ENCODE results near the gene ENO3. TPM values are rescaled to one million over a fixed set of nuclear protein-coding genes. Genes with fewer than 3 reads are reported as not detected.

ENO3 gene
- total RNA-seq, 1 donor from 2014 or later, result 7.3 TPM

DNA sequence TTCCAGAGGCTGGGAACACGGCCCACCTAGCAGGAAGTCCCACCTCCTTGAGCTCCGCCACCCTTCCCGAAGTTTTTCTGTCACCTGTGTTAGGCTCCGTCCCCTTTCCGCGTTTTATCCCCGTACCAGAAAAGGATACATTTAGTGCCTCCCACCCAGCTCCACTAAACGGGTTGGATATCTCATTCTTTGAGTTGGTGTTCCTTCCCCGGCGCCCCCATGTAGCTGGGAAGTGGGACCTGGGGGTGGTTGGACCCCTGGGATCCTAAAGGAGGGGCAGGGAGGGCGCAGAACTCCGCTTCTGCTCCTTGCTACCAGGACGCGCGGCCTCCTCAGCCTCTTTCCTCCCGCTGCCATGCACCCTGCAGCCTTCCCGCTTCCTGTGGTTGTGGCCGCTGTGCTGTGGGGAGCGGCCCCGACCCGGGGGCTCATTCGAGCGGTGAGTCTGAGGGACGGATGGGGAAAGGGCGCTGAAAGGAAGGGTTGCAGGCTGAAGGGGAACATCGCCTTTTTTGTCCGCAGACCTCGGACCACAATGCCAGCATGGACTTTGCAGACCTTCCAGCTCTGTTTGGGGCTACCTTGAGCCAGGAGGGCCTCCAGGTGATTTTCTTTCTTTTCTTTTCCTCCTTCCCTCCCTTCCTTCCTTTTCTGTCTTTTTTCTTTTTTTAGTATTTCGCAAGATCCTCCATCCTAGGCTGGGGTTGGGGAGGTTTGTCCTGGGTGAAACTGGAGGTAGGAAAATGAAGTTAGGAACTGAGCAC lies 10.2 kb upstream of the ENO3 start:
- peak overlapping the region; percentile 99 for H3K27ac Mint-ChIP-seq (ENCODE audit: unreplicated experiment)
- H3K36me3 Mint-ChIP-seq (ENCODE audit: low read depth, unreplicated experiment), result peaks cover 27% of the 10 kb centered on the region
- peaks cover 23% of the 10 kb centered on the region for H3K27me3 Mint-ChIP-seq (ENCODE audit: unreplicated experiment)
- H3K9me3 Mint-ChIP-seq (ENCODE audit: unreplicated experiment), result no peaks in the 10 kb centered on the region
- H3K4me1 Mint-ChIP-seq (ENCODE audit: unreplicated experiment), result peaks cover 34% of the 10 kb centered on the region
- no peak for TF ChIP-seq CTCF (IDR thresholded peaks at IDR 0.05; ENCODE audit: unreplicated experiment)
- peak overlapping the region; percentile 97 for H3K4me3 Mint-ChIP-seq (ENCODE audit: unreplicated experiment)
- DNase-seq (ENCODE audit: low spot score), result peak; percentile 39

- Mint-ChIP-seq H3K27me3 (ENCODE audit: unreplicated experiment) (peaks cover 18% of the 10 kb centered on the region), H3K36me3 (ENCODE audit: low read depth, unreplicated experiment) (peaks cover 26% of the 10 kb centered on the region), H3K4me3 (ENCODE audit: unreplicated experiment) (peak overlapping the region; percentile 97), H3K4me1 (ENCODE audit: unreplicated experiment) (peaks cover 37% of the 10 kb centered on the region), H3K27ac (ENCODE audit: unreplicated experiment) (peak overlapping the region; percentile 99), H3K9me3 (ENCODE audit: unreplicated experiment) (no peaks in the 10 kb centered on the region)
- no peak for TF ChIP-seq CTCF (IDR thresholded peaks at IDR 0.05; ENCODE audit: unreplicated experiment)
- DNase-seq (ENCODE audit: low spot score), result no peak
Observed at GRCh38 chr17:4941319-4941610, 9.7 kb upstream of the ENO3 start.

DNA sequence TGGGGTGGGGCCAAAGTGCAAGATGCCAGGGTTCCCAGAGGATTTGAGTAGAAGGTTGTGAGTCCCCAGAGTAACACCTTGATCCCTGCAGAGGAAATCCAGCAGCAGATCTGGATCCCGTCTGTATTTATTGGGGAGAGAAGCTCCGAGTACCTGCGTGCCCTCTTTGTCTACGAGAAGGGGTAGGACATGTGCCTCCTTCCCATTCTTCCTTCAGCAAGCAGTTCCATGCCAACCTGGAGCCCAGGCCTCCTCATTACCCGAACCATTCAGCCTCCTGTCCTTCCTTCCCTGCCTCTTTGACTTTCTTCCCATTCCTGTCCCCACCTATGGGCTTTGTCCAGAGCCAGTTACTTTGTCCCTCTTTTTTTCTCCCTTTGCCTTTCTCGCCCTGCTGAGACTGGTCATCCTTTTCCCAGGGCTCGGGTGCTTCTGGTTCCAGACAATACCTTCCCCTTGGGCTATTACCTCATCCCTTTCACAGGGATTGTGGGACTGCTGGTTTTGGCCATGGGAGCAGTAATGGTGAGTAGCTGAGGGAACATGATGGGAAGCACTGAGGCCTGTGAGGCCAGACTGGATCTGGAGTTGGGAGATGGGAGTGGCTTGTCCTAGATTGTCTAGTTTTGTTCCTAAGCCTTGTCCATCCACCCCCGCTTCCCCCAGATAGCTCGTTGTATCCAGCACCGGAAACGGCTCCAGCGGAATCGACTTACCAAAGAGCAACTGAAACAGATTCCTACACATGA lies 8.0 kb upstream of the ENO3 start:
- Mint-ChIP-seq H3K27me3 (ENCODE audit: unreplicated experiment) (peaks cover 28% of the 10 kb centered on the region), H3K36me3 (ENCODE audit: low read depth, unreplicated experiment) (peaks cover 33% of the 10 kb centered on the region), H3K9me3 (ENCODE audit: unreplicated experiment) (no peaks in the 10 kb centered on the region), H3K4me3 (ENCODE audit: unreplicated experiment) (peak overlapping the region; percentile 62), H3K27ac (ENCODE audit: unreplicated experiment) (peak overlapping the region; percentile 67), H3K4me1 (ENCODE audit: unreplicated experiment) (peaks cover 44% of the 10 kb centered on the region)
- TF ChIP-seq CTCF (IDR thresholded peaks at IDR 0.05; ENCODE audit: unreplicated experiment), result no peak
- DNase-seq (ENCODE audit: low spot score), result no peak

DNA sequence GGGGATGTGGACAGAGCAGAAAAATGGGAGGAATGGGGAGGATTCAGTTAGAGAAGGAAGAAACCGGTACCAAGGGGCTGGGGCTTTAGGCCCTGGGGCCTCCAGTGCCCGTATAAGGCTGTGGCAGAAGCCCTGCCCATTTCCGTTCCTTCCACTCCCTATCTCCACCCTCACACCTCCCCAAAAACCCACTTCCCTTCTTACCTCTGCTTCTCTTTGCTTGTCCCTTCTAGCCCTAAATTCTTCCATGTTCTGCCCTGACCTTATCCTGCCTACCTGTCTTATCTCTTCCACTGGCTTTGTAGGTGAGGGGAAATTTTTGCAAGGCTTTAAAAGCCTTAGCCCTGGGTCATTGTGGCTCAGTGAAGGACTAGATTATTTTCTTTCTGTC lies 6.8 kb upstream of the ENO3 start:
- H3K27me3 Mint-ChIP-seq (ENCODE audit: unreplicated experiment), result peaks cover 25% of the 10 kb centered on the region
- no peaks in the 10 kb centered on the region for H3K9me3 Mint-ChIP-seq (ENCODE audit: unreplicated experiment)
- no peak overlapping the region for H3K4me3 Mint-ChIP-seq (ENCODE audit: unreplicated experiment)
- peak overlapping the region; percentile 61 for H3K27ac Mint-ChIP-seq (ENCODE audit: unreplicated experiment)
- no peak for TF ChIP-seq CTCF (IDR thresholded peaks at IDR 0.05; ENCODE audit: unreplicated experiment)
- H3K4me1 Mint-ChIP-seq (ENCODE audit: unreplicated experiment), result peaks cover 44% of the 10 kb centered on the region
- peaks cover 33% of the 10 kb centered on the region for H3K36me3 Mint-ChIP-seq (ENCODE audit: low read depth, unreplicated experiment)
- no peak for DNase-seq (ENCODE audit: low spot score)
